OCI-LY3 (cell line): ENCODE results near the gene ZNF326.
"Not testable (repeated sequence)": the region's sequence is repeated elsewhere in the genome, so short reads cannot be mapped to it uniquely, and the experiment has no call there.

ENCODE experiments used
- H2AFZ ChIP-seq: fragments of 200-600, 300-600 bp; shearing (Covaris generic); 2 replicates; pipeline ENCODE4 v1.6.0; 2014; ENCODE audit warnings: antibody characterized with exemption, low read depth, low read length
- H3K27ac ChIP-seq: fragments of 200-600, 300-600 bp; sonication (generic); 2 replicates; pipeline ENCODE4 v1.5.1; 2014; ENCODE audit warnings: mild to moderate bottlenecking, low read length, moderate library complexity, mixed read lengths
- H3K27me3 ChIP-seq: fragments of 200-600, 300-600 bp; sonication (generic); 2 replicates; pipeline ENCODE4 v1.6.1; 2014; ENCODE audit warnings: low read depth, low read length, mixed read lengths
- H3K36me3 ChIP-seq: fragments of 200-600, 300-600 bp; sonication (generic); replicated peaks from 2 replicates; pipeline ENCODE3; 2014; ENCODE audit warnings: low read depth, low read length, mixed read lengths
- H3K4me1 ChIP-seq: fragments of 300-600, 200-600 bp; sonication (generic); 2 replicates; pipeline ENCODE4 v1.6.1; 2014; ENCODE audit warnings: low read length, mixed read lengths
- H3K4me2 ChIP-seq: fragments of 200-600, 300-600 bp; sonication (generic); 2 replicates; pipeline ENCODE4 v1.6.1; 2014; ENCODE audit warnings: low read length, mixed read lengths
- H3K4me3 ChIP-seq: fragments of 300-600, 200-600 bp; sonication (generic); 2 replicates; pipeline ENCODE4 v1.5.1; 2014; ENCODE audit warnings: antibody characterized with exemption, mild to moderate bottlenecking, low read length, moderate library complexity
- H3K79me2 ChIP-seq: fragments of 300-600, 200-600 bp; shearing (Covaris generic); 2 replicates; pipeline ENCODE4 v1.6.1; 2014; ENCODE audit warnings: mild to moderate bottlenecking, low read length, mixed read lengths
- H3K9ac ChIP-seq: fragments of 300-600, 200-600 bp; shearing (Covaris generic); 2 replicates; pipeline ENCODE4 v1.6.0; 2014; ENCODE audit warnings: mild to moderate bottlenecking, low read length, moderate library complexity
- H3K9me3 ChIP-seq: fragments of 200-600, 300-600 bp; shearing (Covaris generic); 2 replicates; pipeline ENCODE4 v1.6.1; 2014; ENCODE audit warnings: low read length, mixed read lengths; ENCODE audit not compliant: insufficient read depth
- H4K20me1 ChIP-seq: fragments of 200-600, 300-600 bp; sonication (generic); 2 replicates; pipeline ENCODE4 v1.6.1; 2016; ENCODE audit warnings: low read length, mixed read lengths; ENCODE audit not compliant: insufficient read depth
- EZH2phosphoT487 ChIP-seq: fragments of 200-600 bp; shearing (Covaris generic); IDR thresholded peaks from 2 replicates; pipeline ENCODE4 v1.6.1; 2018; ENCODE audit warnings: antibody characterized with exemption, mixed run types, low read depth
- TF ChIP-seq, protein P1 (sequence below): fragments of 200-600, 300-600 bp; sonication (generic); IDR thresholded peaks from 2 replicates; pipeline ENCODE4 v1.5.1; 2014; ENCODE audit warnings: antibody characterized with exemption, low read length, low read depth

ZNF326 gene

GRCh38 chr1:89975540-89976125, 19.3 kb upstream of the ZNF326 start:
- Histone ChIP-seq H3K27ac (no peak overlapping the region), H3K4me1 (peaks cover 23% of the 10 kb centered on the region), H2AFZ (no peak overlapping the region), H3K27me3 (no peaks in the 10 kb centered on the region), H4K20me1 (no peaks in the 10 kb centered on the region), H3K4me3 (no peak overlapping the region), H3K9me3 (no peaks in the 10 kb centered on the region), H3K9ac (no peak overlapping the region), H3K79me2 (no peaks in the 10 kb centered on the region), H3K36me3 (no peaks in the 10 kb centered on the region), H3K4me2 (peak overlapping the region; percentile 42)
- TF ChIP-seq, protein P1, sequence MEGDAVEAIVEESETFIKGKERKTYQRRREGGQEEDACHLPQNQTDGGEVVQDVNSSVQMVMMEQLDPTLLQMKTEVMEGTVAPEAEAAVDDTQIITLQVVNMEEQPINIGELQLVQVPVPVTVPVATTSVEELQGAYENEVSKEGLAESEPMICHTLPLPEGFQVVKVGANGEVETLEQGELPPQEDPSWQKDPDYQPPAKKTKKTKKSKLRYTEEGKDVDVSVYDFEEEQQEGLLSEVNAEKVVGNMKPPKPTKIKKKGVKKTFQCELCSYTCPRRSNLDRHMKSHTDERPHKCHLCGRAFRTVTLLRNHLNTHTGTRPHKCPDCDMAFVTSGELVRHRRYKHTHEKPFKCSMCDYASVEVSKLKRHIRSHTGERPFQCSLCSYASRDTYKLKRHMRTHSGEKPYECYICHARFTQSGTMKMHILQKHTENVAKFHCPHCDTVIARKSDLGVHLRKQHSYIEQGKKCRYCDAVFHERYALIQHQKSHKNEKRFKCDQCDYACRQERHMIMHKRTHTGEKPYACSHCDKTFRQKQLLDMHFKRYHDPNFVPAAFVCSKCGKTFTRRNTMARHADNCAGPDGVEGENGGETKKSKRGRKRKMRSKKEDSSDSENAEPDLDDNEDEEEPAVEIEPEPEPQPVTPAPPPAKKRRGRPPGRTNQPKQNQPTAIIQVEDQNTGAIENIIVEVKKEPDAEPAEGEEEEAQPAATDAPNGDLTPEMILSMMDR: no peak
- TF ChIP-seq EZH2phosphoT487: no peak

- Histone ChIP-seq H3K4me1 (peaks cover 16% of the 10 kb centered on the region), H3K9me3 (no peaks in the 10 kb centered on the region), H3K9ac (no peak overlapping the region), H3K4me3 (no peak overlapping the region), H3K36me3 (no peaks in the 10 kb centered on the region), H3K27ac (no peak overlapping the region), H3K79me2 (no peaks in the 10 kb centered on the region), H3K27me3 (no peaks in the 10 kb centered on the region), H4K20me1 (no peaks in the 10 kb centered on the region), H2AFZ (no peak overlapping the region), H3K4me2 (no peak overlapping the region)
- TF ChIP-seq EZH2phosphoT487: no peak
- TF ChIP-seq, protein P1: no peak
These were observed 16.2 kb upstream of the ZNF326 start for GRCh38 chr1:89978755-89979154.

GRCh38 chr1:89980605-89981004, 14.3 kb upstream of the ZNF326 start:
- no peaks in the 10 kb centered on the region for H4K20me1 ChIP-seq
- H2AFZ ChIP-seq: no peak overlapping the region
- H3K79me2 ChIP-seq: no peaks in the 10 kb centered on the region
- no peak overlapping the region for H3K27ac ChIP-seq
- no peak overlapping the region for H3K4me2 ChIP-seq
- no peaks in the 10 kb centered on the region for H3K36me3 ChIP-seq
- peaks cover 6% of the 10 kb centered on the region for H3K4me1 ChIP-seq
- H3K4me3 ChIP-seq: no peak overlapping the region
- no peak for TF ChIP-seq EZH2phosphoT487
- TF ChIP-seq, protein P1: no peak
- H3K9me3 ChIP-seq: no peaks in the 10 kb centered on the region
- H3K9ac ChIP-seq: no peak overlapping the region
- no peaks in the 10 kb centered on the region for H3K27me3 ChIP-seq

DNA sequence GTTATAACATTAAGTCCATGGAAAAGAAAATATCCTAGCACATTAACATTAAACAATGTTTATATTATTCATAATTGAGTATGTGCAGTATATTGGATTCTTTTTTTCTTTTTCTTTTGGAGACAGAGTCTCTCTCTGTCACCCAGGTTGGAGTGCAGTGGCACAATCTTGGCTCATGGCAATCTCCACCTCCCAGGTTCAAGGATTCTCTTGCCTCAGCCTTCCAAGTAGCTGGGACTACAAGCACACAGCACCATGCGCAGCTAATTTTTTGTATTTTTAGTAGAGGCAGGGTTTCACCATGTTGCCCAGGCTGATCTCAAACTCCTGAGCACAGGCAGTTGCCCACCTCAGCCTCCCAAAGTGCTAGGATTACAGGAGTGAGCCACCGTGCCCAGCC, 12.1 kb upstream of the ZNF326 start:
- H3K4me3 ChIP-seq, H4K20me1 ChIP-seq, H3K4me1 ChIP-seq, H2AFZ ChIP-seq, H3K27ac ChIP-seq, H3K9ac ChIP-seq, H3K4me2 ChIP-seq, H3K36me3 ChIP-seq, H3K79me2 ChIP-seq, H3K9me3 ChIP-seq, H3K27me3 ChIP-seq: not testable (repeated sequence)

GRCh38 chr1:89984564-89985116, 10.3 kb upstream of the ZNF326 start:
- not testable (repeated sequence) for H3K79me2 ChIP-seq, H3K4me3 ChIP-seq, H3K9ac ChIP-seq, H3K27ac ChIP-seq, H3K27me3 ChIP-seq, H3K4me1 ChIP-seq, H3K36me3 ChIP-seq, H3K4me2 ChIP-seq, H4K20me1 ChIP-seq, H2AFZ ChIP-seq, H3K9me3 ChIP-seq
